Measurements from ENCODE around the gene GON4L. TPM values are rescaled to one million over a fixed set of nuclear protein-coding genes. Genes with fewer than 3 reads are reported as not detected.
"Not testable (repeated sequence)": the region's sequence is repeated elsewhere in the genome, so short reads cannot be mapped to it uniquely, and the experiment has no call there.

Gene GON4L
- total RNA-seq, 2 experiments from 2014 or later = 71.0 to 77.0 TPM

DNA sequence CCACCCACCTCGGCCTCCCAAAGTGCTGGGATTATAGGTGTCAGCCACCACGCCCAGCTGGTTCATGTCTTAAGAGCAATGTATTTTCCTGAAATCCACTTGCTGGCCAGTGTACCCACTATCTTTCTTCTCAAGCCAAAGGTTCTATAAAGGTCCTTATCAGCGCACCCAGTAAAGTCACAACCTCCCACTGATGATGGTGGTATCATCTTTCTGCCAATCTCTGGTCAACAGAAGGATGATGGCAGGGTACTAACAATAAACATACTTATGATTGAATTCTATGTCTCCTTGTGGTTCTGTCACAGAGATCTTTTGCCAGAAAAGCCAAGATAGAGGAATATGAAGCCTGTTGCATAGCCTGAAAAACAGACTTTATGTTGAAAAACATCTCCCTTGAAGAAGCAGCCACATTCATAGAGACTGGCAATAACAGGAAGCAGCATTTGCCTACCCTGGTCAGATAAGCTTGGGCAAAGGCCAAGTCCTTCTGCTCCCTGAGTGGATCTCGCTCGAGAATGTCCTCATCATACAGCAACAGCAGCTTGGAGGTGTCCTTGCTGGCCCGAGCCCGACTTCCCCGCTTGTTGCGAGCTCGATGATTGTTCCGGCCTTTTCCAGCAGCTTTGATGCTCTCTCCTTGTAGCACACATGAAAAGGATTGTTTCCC lies 95.1 kb downstream of the GON4L start:
- intact Hi-C loops (cut with DNase I, micrococcal nuclease) = no loop called here
- H3K36me3 ChIP-seq (ENCODE audit: insufficient read depth, low read length) = peaks cover 75% of the 10 kb centered on the region
- no peak for DNase-seq
- Mint-ChIP-seq H3K27me3 (no peaks in the 10 kb centered on the region), H3K36me3 (ENCODE audit: low read depth) (peaks cover 79% of the 10 kb centered on the region), H3K27ac (peak overlapping the region; percentile 27), H3K4me1 (ENCODE audit: low read depth) (no peaks in the 10 kb centered on the region), H3K4me3 (no peak overlapping the region), H3K9me3 (no peaks in the 10 kb centered on the region)
- H3K27ac ChIP-seq (ENCODE audit: low read depth in 1 of 2, low read length in 2 of 2) = no peak overlapping the region
- H3K9me3 ChIP-seq (ENCODE audit: control insufficient read depth in 1 of 2, insufficient read depth in 1 of 2, low read length in 2 of 2) = no peaks in the 10 kb centered on the region
- ChIA-PET POLR2A (no interaction called here), CTCF (no interaction called here)
- no peaks in the 10 kb centered on the region for H3K27me3 ChIP-seq (ENCODE audit: control insufficient read depth in 1 of 2, insufficient read depth in 2 of 2, low read length in 2 of 2)
- ATAC-seq (ENCODE audit: poor library complexity) = no peak
- TF ChIP-seq, protein P1, sequence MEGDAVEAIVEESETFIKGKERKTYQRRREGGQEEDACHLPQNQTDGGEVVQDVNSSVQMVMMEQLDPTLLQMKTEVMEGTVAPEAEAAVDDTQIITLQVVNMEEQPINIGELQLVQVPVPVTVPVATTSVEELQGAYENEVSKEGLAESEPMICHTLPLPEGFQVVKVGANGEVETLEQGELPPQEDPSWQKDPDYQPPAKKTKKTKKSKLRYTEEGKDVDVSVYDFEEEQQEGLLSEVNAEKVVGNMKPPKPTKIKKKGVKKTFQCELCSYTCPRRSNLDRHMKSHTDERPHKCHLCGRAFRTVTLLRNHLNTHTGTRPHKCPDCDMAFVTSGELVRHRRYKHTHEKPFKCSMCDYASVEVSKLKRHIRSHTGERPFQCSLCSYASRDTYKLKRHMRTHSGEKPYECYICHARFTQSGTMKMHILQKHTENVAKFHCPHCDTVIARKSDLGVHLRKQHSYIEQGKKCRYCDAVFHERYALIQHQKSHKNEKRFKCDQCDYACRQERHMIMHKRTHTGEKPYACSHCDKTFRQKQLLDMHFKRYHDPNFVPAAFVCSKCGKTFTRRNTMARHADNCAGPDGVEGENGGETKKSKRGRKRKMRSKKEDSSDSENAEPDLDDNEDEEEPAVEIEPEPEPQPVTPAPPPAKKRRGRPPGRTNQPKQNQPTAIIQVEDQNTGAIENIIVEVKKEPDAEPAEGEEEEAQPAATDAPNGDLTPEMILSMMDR (IDR thresholded peaks at IDR 0.05) = no peak
- no peaks in the 10 kb centered on the region for H3K4me1 ChIP-seq (ENCODE audit: insufficient read depth, low read length)
- no peak overlapping the region for H3K4me3 ChIP-seq (ENCODE audit: low read length)

DNA sequence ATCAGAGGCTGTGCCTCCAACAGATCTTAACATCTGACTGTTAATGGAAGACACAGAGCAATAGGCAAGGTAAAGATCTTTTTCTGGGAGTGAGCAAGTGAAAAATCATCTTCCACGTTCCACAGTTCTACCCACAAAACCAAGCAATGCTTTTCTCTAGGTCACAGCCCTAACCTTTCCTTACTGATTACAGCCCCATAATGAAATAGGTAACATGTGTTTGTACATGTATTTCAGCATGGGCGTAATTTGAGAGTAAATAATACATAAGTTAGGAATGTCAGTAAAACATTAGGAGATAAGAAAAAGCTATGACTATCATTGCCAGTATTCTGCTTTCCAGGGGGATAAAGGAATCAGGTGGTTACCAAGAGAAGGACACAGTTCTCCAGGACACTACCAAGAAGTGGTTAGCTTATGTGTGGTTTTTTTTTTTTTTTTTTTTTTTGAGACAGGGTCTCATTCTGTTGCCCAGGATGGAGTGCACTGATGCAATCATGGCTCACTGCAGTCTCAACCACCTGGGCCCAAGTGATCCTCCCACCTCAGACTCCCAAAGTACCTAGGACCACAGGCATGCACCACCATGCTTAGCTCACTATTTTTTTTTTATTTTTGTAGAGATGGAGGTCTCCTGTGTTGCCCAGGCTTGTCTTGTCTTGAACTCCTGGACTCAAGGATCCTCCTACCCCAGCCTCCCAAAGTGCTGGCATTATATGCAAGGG lies 96.1 kb downstream of the GON4L start:
- H3K9me3 Mint-ChIP-seq = no peaks in the 10 kb centered on the region
- no peak overlapping the region for H3K27ac ChIP-seq (ENCODE audit: low read depth in 1 of 2, low read length in 2 of 2)
- intact Hi-C loops (cut with DNase I, micrococcal nuclease) = no loop called here
- DNase-seq (no peak), ATAC-seq (ENCODE audit: poor library complexity) (no peak)
- CTCF ChIA-PET = interaction anchor here (0.7 to 1.1 kb wide), 2 partner anchors 15 to 16 kb away, joined by 3 read pairs; no protein-coding TSS in a partner anchor
- H3K27ac Mint-ChIP-seq = no peak overlapping the region
- no peaks in the 10 kb centered on the region for H3K27me3 ChIP-seq (ENCODE audit: control insufficient read depth in 1 of 2, insufficient read depth in 2 of 2, low read length in 2 of 2)
- no peak overlapping the region for H3K4me3 ChIP-seq (ENCODE audit: low read length)
- POLR2A ChIA-PET = no interaction called here
- H3K9me3 ChIP-seq (ENCODE audit: control insufficient read depth in 1 of 2, insufficient read depth in 1 of 2, low read length in 2 of 2) = no peaks in the 10 kb centered on the region
- H3K36me3 ChIP-seq (ENCODE audit: insufficient read depth, low read length) = peaks cover 76% of the 10 kb centered on the region
- H3K36me3 Mint-ChIP-seq (ENCODE audit: low read depth) = peaks cover 79% of the 10 kb centered on the region
- TF ChIP-seq, protein P1 (IDR thresholded peaks at IDR 0.05) = no peak
- H3K27me3 Mint-ChIP-seq = no peaks in the 10 kb centered on the region
- no peak overlapping the region for H3K4me3 Mint-ChIP-seq
- no peaks in the 10 kb centered on the region for H3K4me1 Mint-ChIP-seq (ENCODE audit: low read depth)
- no peaks in the 10 kb centered on the region for H3K4me1 ChIP-seq (ENCODE audit: insufficient read depth, low read length)

DNA sequence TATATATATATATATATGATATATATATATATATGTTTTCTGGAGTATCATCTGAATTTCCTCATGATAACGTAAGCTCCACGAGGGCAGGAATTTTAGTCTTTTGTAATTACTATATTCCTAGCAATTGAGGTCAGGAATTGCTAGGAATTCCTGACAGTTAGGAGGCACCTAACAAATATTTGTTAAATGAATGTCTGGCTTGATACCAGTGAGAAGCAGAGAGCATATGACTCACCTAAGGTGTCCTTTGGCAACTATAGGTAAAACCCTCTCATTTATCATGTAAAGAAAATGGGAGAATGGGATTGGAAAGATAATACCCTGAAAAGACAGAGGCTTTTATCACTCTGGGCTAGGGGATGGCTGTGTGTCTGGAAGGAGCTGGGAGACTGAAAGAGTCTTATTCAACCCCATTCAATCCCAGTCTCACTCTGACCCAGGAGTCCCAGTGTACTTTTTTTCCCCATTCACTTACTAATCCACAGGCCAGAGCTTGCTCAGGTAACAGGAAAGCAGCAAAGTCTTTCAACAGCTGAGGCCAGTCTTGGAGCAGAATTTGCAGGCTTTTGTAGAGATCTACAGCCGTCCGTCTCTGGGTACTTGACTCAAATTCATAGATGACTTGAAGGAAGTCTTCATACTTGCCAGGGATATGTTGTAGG lies 96.9 kb downstream of the GON4L start:
- no peaks in the 10 kb centered on the region for H3K4me1 Mint-ChIP-seq (ENCODE audit: low read depth)
- H3K27ac ChIP-seq (ENCODE audit: low read depth in 1 of 2, low read length in 2 of 2) = no peak overlapping the region
- ChIA-PET CTCF (interaction anchor here (0.7 to 1.1 kb wide), 2 partner anchors 15 to 16 kb away, joined by 3 read pairs; no protein-coding TSS in a partner anchor), POLR2A (no interaction called here)
- DNase-seq (no peak), ATAC-seq (ENCODE audit: poor library complexity) (no peak)
- no peaks in the 10 kb centered on the region for H3K9me3 Mint-ChIP-seq
- H3K27me3 Mint-ChIP-seq = no peaks in the 10 kb centered on the region
- H3K4me3 Mint-ChIP-seq = no peak overlapping the region
- peaks cover 76% of the 10 kb centered on the region for H3K36me3 ChIP-seq (ENCODE audit: insufficient read depth, low read length)
- TF ChIP-seq, protein P1 (IDR thresholded peaks at IDR 0.05) = no peak
- H3K4me3 ChIP-seq (ENCODE audit: low read length) = no peak overlapping the region
- no peaks in the 10 kb centered on the region for H3K27me3 ChIP-seq (ENCODE audit: control insufficient read depth in 1 of 2, insufficient read depth in 2 of 2, low read length in 2 of 2)
- no peaks in the 10 kb centered on the region for H3K4me1 ChIP-seq (ENCODE audit: insufficient read depth, low read length)
- no peak overlapping the region for H3K27ac Mint-ChIP-seq
- intact Hi-C loops (cut with DNase I, micrococcal nuclease) = no loop called here
- H3K36me3 Mint-ChIP-seq (ENCODE audit: low read depth) = peaks cover 79% of the 10 kb centered on the region
- H3K9me3 ChIP-seq (ENCODE audit: control insufficient read depth in 1 of 2, insufficient read depth in 1 of 2, low read length in 2 of 2) = no peaks in the 10 kb centered on the region

DNA sequence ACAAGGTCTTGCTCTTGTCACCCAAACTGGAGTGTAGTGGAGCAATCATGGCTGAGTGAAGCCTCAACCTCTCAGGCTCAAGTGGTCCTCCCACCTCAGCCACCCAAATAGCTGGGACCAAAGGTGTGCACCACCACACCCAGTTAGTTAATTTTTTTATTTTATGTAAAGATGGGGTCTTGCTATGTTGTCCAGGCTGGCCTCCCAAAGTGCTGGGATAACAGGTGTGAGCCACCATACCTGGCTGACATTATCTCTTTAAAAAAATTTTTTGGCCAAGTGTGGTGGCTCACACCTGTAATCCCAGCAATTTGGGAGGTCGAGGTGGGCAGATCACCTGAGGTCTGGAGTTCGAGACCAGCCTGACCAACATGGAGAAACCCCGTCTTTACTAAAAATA lies 98.0 kb downstream of the GON4L start:
- DNase-seq; intact Hi-C loops (cut with DNase I, micrococcal nuclease); H3K9me3 ChIP-seq (ENCODE audit: control insufficient read depth in 1 of 2, insufficient read depth in 1 of 2, low read length in 2 of 2); H3K4me3 ChIP-seq (ENCODE audit: low read length); CTCF ChIA-PET; POLR2A ChIA-PET; H3K4me1 ChIP-seq (ENCODE audit: insufficient read depth, low read length); H3K4me1 Mint-ChIP-seq (ENCODE audit: low read depth); H3K27ac Mint-ChIP-seq; H3K27ac ChIP-seq (ENCODE audit: low read depth in 1 of 2, low read length in 2 of 2); H3K27me3 Mint-ChIP-seq; H3K9me3 Mint-ChIP-seq; H3K27me3 ChIP-seq (ENCODE audit: control insufficient read depth in 1 of 2, insufficient read depth in 2 of 2, low read length in 2 of 2); ATAC-seq (ENCODE audit: poor library complexity); H3K4me3 Mint-ChIP-seq: not testable (repeated sequence)
- peaks cover 75% of the 10 kb centered on the region for H3K36me3 ChIP-seq (ENCODE audit: insufficient read depth, low read length)
- peaks cover 79% of the 10 kb centered on the region for H3K36me3 Mint-ChIP-seq (ENCODE audit: low read depth)

DNA sequence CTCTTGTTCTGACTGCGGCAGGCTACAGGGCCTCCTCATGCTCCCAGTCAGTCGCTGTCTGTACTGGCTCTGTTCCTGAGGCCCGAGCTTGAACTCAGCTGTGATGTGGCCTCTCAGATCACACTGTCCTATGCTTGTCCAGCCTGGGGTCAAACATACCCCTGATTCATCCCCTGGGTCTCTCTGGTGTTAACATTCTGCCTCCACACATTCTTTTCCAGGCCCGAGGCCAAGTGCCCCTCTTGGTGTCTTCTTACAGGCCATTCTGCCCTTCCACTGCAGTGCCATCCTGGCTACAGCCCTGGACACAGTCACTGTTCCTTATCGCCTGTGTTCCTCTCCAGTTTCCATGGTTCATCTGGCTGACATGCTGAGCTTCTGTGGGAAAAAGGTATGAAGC lies 108.9 kb downstream of the GON4L start:
- intact Hi-C loops (cut with DNase I, micrococcal nuclease) = loop anchor here (10.0 kb wide), 1 partner anchor 63 kb away; the partner anchor contains the start of genes DAP3 (in 2 of the 2) and YY1AP1 (in 2 of the 2)
- Mint-ChIP-seq H3K4me1 (ENCODE audit: low read depth) (peaks cover 12% of the 10 kb centered on the region), H3K36me3 (ENCODE audit: low read depth) (peaks cover 47% of the 10 kb centered on the region), H3K4me3 (peak overlapping the region; percentile 52), H3K27ac (peak overlapping the region; percentile 64)
- DNase-seq; CTCF ChIA-PET; H3K27me3 Mint-ChIP-seq; H3K9me3 ChIP-seq (ENCODE audit: control insufficient read depth in 1 of 2, insufficient read depth in 1 of 2, low read length in 2 of 2); H3K4me1 ChIP-seq (ENCODE audit: insufficient read depth, low read length); POLR2A ChIA-PET; H3K4me3 ChIP-seq (ENCODE audit: low read length); ATAC-seq (ENCODE audit: poor library complexity); H3K27me3 ChIP-seq (ENCODE audit: control insufficient read depth in 1 of 2, insufficient read depth in 2 of 2, low read length in 2 of 2); H3K27ac ChIP-seq (ENCODE audit: low read depth in 1 of 2, low read length in 2 of 2); H3K9me3 Mint-ChIP-seq: not testable (repeated sequence)
- H3K36me3 ChIP-seq (ENCODE audit: insufficient read depth, low read length) = peaks cover 28% of the 10 kb centered on the region

Data from CD4-positive, alpha-beta T cell (primary cell).